ENCODE data around the gene TSFM.

The TSFM gene

DNA sequence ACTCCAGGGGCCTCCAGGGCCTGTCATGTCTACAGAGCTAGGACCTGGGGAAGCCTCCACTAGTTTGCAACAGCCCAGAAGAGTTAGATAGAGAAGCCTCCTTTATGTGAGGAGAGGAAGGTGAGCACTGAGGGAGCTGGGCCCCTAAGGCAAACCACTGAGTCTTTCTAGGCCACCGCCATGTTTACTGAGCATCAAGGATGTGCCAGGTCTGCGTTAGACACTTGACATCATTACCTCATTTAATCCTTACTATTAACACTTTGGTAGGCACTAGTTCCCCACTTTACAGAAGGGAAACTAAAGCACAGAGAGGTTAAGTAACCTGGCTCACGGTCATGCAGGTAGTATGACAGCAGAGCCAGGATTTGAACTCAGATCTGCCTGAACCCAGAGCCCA lies 51.1 kb downstream of the TSFM start:
- TF ChIP-seq, protein P1, sequence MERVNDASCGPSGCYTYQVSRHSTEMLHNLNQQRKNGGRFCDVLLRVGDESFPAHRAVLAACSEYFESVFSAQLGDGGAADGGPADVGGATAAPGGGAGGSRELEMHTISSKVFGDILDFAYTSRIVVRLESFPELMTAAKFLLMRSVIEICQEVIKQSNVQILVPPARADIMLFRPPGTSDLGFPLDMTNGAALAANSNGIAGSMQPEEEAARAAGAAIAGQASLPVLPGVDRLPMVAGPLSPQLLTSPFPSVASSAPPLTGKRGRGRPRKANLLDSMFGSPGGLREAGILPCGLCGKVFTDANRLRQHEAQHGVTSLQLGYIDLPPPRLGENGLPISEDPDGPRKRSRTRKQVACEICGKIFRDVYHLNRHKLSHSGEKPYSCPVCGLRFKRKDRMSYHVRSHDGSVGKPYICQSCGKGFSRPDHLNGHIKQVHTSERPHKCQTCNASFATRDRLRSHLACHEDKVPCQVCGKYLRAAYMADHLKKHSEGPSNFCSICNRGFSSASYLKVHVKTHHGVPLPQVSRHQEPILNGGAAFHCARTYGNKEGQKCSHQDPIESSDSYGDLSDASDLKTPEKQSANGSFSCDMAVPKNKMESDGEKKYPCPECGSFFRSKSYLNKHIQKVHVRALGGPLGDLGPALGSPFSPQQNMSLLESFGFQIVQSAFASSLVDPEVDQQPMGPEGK (CRISPR knock-in tag; IDR thresholded peaks at IDR 0.05; ENCODE audit: borderline replicate concordance), result no peak
- TF ChIP-seq ESRRG (CRISPR knock-in tag; IDR thresholded peaks at IDR 0.05) (no peak), GLIS3 (CRISPR knock-in tag; IDR thresholded peaks at IDR 0.05) (no peak), ZFP30 (CRISPR knock-in tag; IDR thresholded peaks at IDR 0.05) (no peak), ZC3H10 (CRISPR knock-in tag; IDR thresholded peaks at IDR 0.05) (no peak), CSDC2 (CRISPR knock-in tag; IDR thresholded peaks at IDR 0.05) (no peak), BACH2 (CRISPR knock-in tag; IDR thresholded peaks at IDR 0.05; ENCODE audit: borderline replicate concordance) (no peak), ARNTL (CRISPR knock-in tag; IDR thresholded peaks at IDR 0.05; ENCODE audit: borderline replicate concordance, low read depth) (no peak), ZFP3 (CRISPR knock-in tag; IDR thresholded peaks at IDR 0.05) (no peak), ZNF70 (CRISPR knock-in tag; IDR thresholded peaks at IDR 0.05) (no peak), ZNF8 (CRISPR knock-in tag; IDR thresholded peaks at IDR 0.05) (no peak), RARB (CRISPR knock-in tag; IDR thresholded peaks at IDR 0.05) (no peak), TOX (CRISPR knock-in tag; IDR thresholded peaks at IDR 0.05; ENCODE audit: borderline replicate concordance) (no peak), SNAI2 (CRISPR knock-in tag; IDR thresholded peaks at IDR 0.05) (no peak)
- TF ChIP-seq, protein P2, sequence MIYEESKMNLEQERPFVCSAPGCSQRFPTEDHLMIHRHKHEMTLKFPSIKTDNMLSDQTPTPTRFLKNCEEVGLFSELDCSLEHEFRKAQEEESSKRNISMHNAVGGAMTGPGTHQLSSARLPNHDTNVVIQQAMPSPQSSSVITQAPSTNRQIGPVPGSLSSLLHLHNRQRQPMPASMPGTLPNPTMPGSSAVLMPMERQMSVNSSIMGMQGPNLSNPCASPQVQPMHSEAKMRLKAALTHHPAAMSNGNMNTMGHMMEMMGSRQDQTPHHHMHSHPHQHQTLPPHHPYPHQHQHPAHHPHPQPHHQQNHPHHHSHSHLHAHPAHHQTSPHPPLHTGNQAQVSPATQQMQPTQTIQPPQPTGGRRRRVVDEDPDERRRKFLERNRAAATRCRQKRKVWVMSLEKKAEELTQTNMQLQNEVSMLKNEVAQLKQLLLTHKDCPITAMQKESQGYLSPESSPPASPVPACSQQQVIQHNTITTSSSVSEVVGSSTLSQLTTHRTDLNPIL (CRISPR knock-in tag; IDR thresholded peaks at IDR 0.05; ENCODE audit: low read depth), result no peak
- TF ChIP-seq, protein P3, sequence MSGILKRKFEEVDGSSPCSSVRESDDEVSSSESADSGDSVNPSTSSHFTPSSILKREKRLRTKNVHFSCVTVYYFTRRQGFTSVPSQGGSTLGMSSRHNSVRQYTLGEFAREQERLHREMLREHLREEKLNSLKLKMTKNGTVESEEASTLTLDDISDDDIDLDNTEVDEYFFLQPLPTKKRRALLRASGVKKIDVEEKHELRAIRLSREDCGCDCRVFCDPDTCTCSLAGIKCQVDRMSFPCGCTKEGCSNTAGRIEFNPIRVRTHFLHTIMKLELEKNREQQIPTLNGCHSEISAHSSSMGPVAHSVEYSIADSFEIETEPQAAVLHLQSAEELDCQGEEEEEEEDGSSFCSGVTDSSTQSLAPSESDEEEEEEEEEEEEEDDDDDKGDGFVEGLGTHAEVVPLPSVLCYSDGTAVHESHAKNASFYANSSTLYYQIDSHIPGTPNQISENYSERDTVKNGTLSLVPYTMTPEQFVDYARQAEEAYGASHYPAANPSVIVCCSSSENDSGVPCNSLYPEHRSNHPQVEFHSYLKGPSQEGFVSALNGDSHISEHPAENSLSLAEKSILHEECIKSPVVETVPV (CRISPR knock-in tag; IDR thresholded peaks at IDR 0.05), result no peak
- TF ChIP-seq, protein P4, sequence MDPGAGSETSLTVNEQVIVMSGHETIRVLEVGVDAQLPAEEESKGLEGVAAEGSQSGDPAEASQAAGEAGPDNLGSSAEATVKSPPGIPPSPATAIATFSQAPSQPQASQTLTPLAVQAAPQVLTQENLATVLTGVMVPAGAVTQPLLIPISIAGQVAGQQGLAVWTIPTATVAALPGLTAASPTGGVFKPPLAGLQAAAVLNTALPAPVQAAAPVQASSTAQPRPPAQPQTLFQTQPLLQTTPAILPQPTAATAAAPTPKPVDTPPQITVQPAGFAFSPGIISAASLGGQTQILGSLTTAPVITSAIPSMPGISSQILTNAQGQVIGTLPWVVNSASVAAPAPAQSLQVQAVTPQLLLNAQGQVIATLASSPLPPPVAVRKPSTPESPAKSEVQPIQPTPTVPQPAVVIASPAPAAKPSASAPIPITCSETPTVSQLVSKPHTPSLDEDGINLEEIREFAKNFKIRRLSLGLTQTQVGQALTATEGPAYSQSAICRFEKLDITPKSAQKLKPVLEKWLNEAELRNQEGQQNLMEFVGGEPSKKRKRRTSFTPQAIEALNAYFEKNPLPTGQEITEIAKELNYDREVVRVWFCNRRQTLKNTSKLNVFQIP (CRISPR knock-in tag; IDR thresholded peaks at IDR 0.05; ENCODE audit: borderline replicate concordance, low read depth), result no peak

DNA sequence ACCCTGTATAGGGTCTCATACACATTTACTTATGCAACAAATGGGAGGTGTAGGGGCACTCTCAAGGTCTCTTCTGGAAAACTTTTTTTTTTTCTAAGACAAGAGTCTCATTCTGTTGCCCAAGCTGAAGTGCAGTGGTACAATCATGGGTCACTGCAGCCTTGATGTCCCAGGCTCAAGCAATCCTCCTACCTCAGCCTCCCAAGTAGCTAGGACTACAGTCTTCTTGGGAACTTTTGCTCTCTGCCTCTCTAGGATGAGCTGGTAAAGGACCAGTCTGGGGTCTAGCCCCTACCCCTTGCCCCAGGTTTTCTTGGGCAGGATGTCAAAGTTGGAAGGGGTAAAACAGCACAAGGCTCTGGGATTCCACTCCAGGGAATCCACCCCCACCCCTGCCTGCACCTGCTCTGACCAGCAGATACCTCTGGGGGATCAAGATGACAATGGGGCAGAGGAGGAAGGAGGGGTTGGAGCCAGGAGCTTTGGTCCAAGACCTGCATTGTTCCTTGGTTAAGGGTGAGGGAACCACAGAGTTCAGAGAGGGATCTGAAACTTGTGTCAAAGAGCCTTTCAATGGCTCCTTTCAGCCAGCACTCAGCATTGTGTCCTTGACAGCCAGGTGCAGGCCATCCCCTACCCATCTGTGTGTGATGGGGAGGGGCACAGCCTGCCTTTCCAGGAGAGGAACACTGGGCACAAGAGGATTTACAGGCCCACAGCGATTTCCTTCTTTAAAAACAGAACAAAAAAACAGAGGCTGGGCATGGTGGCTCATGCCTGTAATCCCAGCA lies 51.7 kb downstream of the TSFM start:
- no peak for TF ChIP-seq CSDC2 (CRISPR knock-in tag; IDR thresholded peaks at IDR 0.05)
- TF ChIP-seq, protein P1 (CRISPR knock-in tag; IDR thresholded peaks at IDR 0.05; ENCODE audit: borderline replicate concordance), result no peak
- no peak for TF ChIP-seq GLIS3 (CRISPR knock-in tag; IDR thresholded peaks at IDR 0.05)
- no peak for TF ChIP-seq PPARA (CRISPR knock-in tag; IDR thresholded peaks at IDR 0.05; ENCODE audit: borderline replicate concordance)
- no peak for TF ChIP-seq ZNF565 (CRISPR knock-in tag; conservative IDR thresholded peaks at IDR 0.05; ENCODE audit: low read depth)
- TF ChIP-seq ZFP3 (CRISPR knock-in tag; IDR thresholded peaks at IDR 0.05), result no peak
- TF ChIP-seq, protein P3 (CRISPR knock-in tag; IDR thresholded peaks at IDR 0.05), result no peak
- TF ChIP-seq, protein P5, sequence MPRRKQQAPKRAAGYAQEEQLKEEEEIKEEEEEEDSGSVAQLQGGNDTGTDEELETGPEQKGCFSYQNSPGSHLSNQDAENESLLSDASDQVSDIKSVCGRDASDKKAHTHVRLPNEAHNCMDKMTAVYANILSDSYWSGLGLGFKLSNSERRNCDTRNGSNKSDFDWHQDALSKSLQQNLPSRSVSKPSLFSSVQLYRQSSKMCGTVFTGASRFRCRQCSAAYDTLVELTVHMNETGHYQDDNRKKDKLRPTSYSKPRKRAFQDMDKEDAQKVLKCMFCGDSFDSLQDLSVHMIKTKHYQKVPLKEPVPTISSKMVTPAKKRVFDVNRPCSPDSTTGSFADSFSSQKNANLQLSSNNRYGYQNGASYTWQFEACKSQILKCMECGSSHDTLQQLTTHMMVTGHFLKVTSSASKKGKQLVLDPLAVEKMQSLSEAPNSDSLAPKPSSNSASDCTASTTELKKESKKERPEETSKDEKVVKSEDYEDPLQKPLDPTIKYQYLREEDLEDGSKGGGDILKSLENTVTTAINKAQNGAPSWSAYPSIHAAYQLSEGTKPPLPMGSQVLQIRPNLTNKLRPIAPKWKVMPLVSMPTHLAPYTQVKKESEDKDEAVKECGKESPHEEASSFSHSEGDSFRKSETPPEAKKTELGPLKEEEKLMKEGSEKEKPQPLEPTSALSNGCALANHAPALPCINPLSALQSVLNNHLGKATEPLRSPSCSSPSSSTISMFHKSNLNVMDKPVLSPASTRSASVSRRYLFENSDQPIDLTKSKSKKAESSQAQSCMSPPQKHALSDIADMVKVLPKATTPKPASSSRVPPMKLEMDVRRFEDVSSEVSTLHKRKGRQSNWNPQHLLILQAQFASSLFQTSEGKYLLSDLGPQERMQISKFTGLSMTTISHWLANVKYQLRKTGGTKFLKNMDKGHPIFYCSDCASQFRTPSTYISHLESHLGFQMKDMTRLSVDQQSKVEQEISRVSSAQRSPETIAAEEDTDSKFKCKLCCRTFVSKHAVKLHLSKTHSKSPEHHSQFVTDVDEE (CRISPR knock-in tag; IDR thresholded peaks at IDR 0.05), result no peak
- TF ChIP-seq BACH2 (CRISPR knock-in tag; IDR thresholded peaks at IDR 0.05; ENCODE audit: borderline replicate concordance), result no peak
- TF ChIP-seq, protein P4 (CRISPR knock-in tag; IDR thresholded peaks at IDR 0.05; ENCODE audit: borderline replicate concordance, low read depth), result no peak
- no peak for TF ChIP-seq TCF4 (CRISPR knock-in tag; IDR thresholded peaks at IDR 0.05; ENCODE audit: borderline replicate concordance)

More for the DNA sequence above, 51.1 kb downstream of the TSFM start:
- no peak for ATAC-seq

More for the DNA sequence above, 51.7 kb downstream of the TSFM start:
- no peak for ATAC-seq

All from SK-N-SH treated with all-trans-retinoic acid at 6 μM for 48 hours (cell line).